ENCODE measurements around the gene CHST11.
"Not testable (repeated sequence)": the region's sequence is repeated elsewhere in the genome, so short reads cannot be mapped to it uniquely, and the experiment has no call there.

The CHST11 gene

GRCh38 chr12:104521731-104522130 is 65.0 kb downstream of the CHST11 start:
- in situ Hi-C loops (cut with HindIII; ENCODE audit: low sequenced_read_pairs): no loop called here
- TF ChIP-seq CTCF (IDR thresholded peaks at IDR 0.05; ENCODE audit: low read depth, low read length): no peak
- peak; percentile 14 for DNase-seq (ENCODE audit: low read depth, low spot score)
- H3K4me3 ChIP-seq (ENCODE audit: low read depth, low read length): no peak overlapping the region

DNA sequence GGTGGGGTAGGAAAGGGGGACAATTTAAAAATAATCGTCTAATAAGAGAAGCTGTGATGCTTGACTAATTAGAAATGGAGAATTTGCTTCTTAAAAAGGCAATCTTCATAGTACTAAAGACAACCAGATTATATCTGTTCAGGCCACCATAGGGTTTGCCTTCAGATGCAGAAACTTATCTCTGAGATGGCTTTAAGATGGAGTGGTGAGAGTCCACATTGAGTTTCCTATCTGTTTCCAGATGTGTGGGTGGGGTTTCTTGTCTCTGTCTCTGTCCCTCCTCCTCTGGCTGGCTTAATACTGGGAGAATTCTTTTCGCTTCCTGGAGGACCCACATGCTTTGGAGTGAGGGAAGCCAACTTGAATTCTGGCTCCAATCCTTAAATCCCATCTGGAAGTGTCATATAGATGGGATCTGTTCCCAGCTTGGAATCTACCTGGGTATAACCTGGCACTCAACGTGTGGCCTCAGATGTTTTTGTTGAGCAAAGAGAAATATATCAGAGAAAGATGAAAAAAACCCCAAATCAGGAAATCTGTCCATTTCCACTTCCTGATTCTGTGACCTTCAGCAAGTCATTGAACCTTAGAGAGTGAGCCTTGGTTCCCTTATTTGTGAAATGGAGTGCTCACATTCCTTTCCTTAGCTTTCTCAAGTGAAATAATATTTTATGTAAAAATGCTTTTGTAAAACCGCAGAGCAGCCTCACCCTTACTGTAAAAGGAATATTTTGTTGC is 66.4 kb downstream of the CHST11 start:
- no peak for DNase-seq (ENCODE audit: low read depth, low spot score)
- in situ Hi-C loops (cut with HindIII; ENCODE audit: low sequenced_read_pairs): no loop called here
- no peak overlapping the region for H3K4me3 ChIP-seq (ENCODE audit: low read depth, low read length)
- TF ChIP-seq CTCF (IDR thresholded peaks at IDR 0.05; ENCODE audit: low read depth, low read length): no peak

GRCh38 chr12:104524034-104524832 is 67.5 kb downstream of the CHST11 start:
- no peak for TF ChIP-seq CTCF (IDR thresholded peaks at IDR 0.05; ENCODE audit: low read depth, low read length)
- DNase-seq (ENCODE audit: low read depth, low spot score): peak; percentile 20
- H3K4me3 ChIP-seq (ENCODE audit: low read depth, low read length): no peak overlapping the region
- in situ Hi-C loops (cut with HindIII; ENCODE audit: low sequenced_read_pairs): no loop called here

- TF ChIP-seq CTCF (IDR thresholded peaks at IDR 0.05; ENCODE audit: low read depth, low read length): no peak
- in situ Hi-C loops (cut with HindIII; ENCODE audit: low sequenced_read_pairs): no loop called here
- DNase-seq (ENCODE audit: low read depth, low spot score): no peak
- no peak overlapping the region for H3K4me3 ChIP-seq (ENCODE audit: low read depth, low read length)
Observed at GRCh38 chr12:104526320-104526719, 69.6 kb downstream of the CHST11 start.

DNA sequence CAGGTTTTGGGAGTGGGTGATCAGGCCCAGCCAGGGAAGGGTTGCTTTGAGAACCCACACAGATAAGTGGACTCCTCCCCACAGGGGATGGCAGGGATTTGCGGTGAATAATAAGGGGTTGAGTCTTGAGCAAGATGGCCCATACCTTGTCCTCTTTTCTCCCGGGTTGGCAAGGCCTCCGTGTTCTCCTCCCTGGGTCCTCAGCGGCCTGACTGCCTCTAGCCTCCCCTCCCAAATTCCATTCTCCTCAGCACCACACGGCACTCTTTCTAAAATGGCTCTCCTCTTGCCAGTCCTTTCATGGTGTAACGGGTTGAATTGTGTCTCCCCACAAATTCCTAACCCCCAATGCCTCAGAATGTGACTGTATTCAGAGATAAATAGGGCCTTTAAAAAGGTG is 70.0 kb downstream of the CHST11 start:
- TF ChIP-seq CTCF (IDR thresholded peaks at IDR 0.05; ENCODE audit: low read depth, low read length): no peak
- DNase-seq (ENCODE audit: low read depth, low spot score): no peak
- H3K4me3 ChIP-seq (ENCODE audit: low read depth, low read length): no peak overlapping the region
- in situ Hi-C loops (cut with HindIII; ENCODE audit: low sequenced_read_pairs): no loop called here

GRCh38 chr12:104527653-104528052 is 70.9 kb downstream of the CHST11 start:
- H3K4me3 ChIP-seq (ENCODE audit: low read depth, low read length); DNase-seq (ENCODE audit: low read depth, low spot score); in situ Hi-C loops (cut with HindIII; ENCODE audit: low sequenced_read_pairs): not testable (repeated sequence)

All from astrocyte of the spinal cord (primary cell).